Measurements from ENCODE around the gene MMP15.

- no peak for TF ChIP-seq POLR2A (IDR thresholded peaks at IDR 0.05)
- TF ChIP-seq CTCF (IDR thresholded peaks at IDR 0.05), result no peak
Observed at GRCh38 chr16:58096249-58096648, 70.7 kb downstream of the MMP15 start.

Data from heart left ventricle (tissue), 13 donors.